ENCODE results near the gene OPN1MW2.
"Not testable (repeated sequence)": the region's sequence is repeated elsewhere in the genome, so short reads cannot be mapped to it uniquely, and the experiment has no call there.

- not testable (repeated sequence) for TF ChIP-seq SP1 (IDR thresholded peaks at IDR 0.05); BHLHE40 (IDR thresholded peaks at IDR 0.05; ENCODE audit: borderline replicate concordance); SUZ12 (IDR thresholded peaks at IDR 0.05); ARNT (IDR thresholded peaks at IDR 0.05); TARDBP (IDR thresholded peaks at IDR 0.05); PKNOX1 (IDR thresholded peaks at IDR 0.05); NFRKB (IDR thresholded peaks at IDR 0.05); ELF4 (IDR thresholded peaks at IDR 0.05); HDGF (IDR thresholded peaks at IDR 0.05; ENCODE audit: borderline replicate concordance); FOXA1 (IDR thresholded peaks at IDR 0.05); FOXK2 (IDR thresholded peaks at IDR 0.05); FOXM1 (IDR thresholded peaks at IDR 0.05; ENCODE audit: borderline replicate concordance); L3MBTL2 (conservative IDR thresholded peaks at IDR 0.05)
Measured at GRCh38 chrX:154231443-154231842, 11.9 kb downstream of the OPN1MW2 start.
